ENCODE results near the gene NDUFA6. TPM values are rescaled to one million over a fixed set of nuclear protein-coding genes. Genes with fewer than 3 reads are reported as not detected.

Gene NDUFA6
- polyA plus RNA-seq, 3 donors, result 42.9 to 167 (median 138) TPM

- H3K27me3 Mint-ChIP-seq (ENCODE audit: low read depth in 3 of 3), result peaks cover 3 to 20% (median 5%) of the 10 kb centered on the region in 3 donors
- Histone ChIP-seq H3K79me2 (ENCODE audit: insufficient read depth, low read length) (no peaks in the 10 kb centered on the region), H3K4me1 (ENCODE audit: control insufficient read depth in 1 of 2, insufficient read depth in 2 of 2, low read length in 2 of 2) (no peaks in the 10 kb centered on the region), H3K4me3 (replicated peaks in 1 of 3; ENCODE audit: low read depth in 2 of 3, low read length in 3 of 3) (no peak overlapping the region), H3K36me3 (replicated peaks in 1 of 2; ENCODE audit: control insufficient read depth in 1 of 2, insufficient read depth in 2 of 2, low read length in 2 of 2) (no peaks in the 10 kb centered on the region), H3K9me3 (replicated peaks in 1 of 2; ENCODE audit: control insufficient read depth in 1 of 2, insufficient read depth in 1 of 2, low read length in 2 of 2) (peaks cover 0 to under 1% of the 10 kb centered on the region in 2 donors), H3K27ac (ENCODE audit: low read depth in 1 of 2, low read length in 2 of 2) (no peak overlapping the region), H2AFZ (ENCODE audit: insufficient read depth, low read depth, low read length, poor library complexity, severe bottlenecking) (no peak overlapping the region), H3K9ac (ENCODE audit: insufficient read depth, low read length, poor library complexity, severe bottlenecking) (no peak overlapping the region), H3K4me2 (replicated peaks; ENCODE audit: extremely low read depth, low read length, poor library complexity, severe bottlenecking) (no peak overlapping the region), H4K20me1 (ENCODE audit: insufficient read depth, low read length) (no peaks in the 10 kb centered on the region), H3K27me3 (ENCODE audit: control insufficient read depth in 2 of 2, insufficient read depth in 2 of 2, low read length in 2 of 2) (peaks cover 0 to 3% of the 10 kb centered on the region in 2 donors)
- peaks cover 0 to 5% of the 10 kb centered on the region in 2 donors for H3K36me3 Mint-ChIP-seq
- no peak for DNase-seq
- H3K9me3 Mint-ChIP-seq, result peaks cover 0 to 5% (median 3%) of the 10 kb centered on the region in 7 donors
- no peak overlapping the region for H3K27ac Mint-ChIP-seq
- no peak overlapping the region for H3K4me3 Mint-ChIP-seq
- WGBS (ENCODE audit: insufficient coverage), result 85% methylated on average over 24 of the region's 24 CpGs
- intact Hi-C loops (cut with micrococcal nuclease), result no loop called here
- H3K4me1 Mint-ChIP-seq, result no peaks in the 10 kb centered on the region
- no peak for TF ChIP-seq CTCF (IDR thresholded peaks at IDR 0.05)
These were observed 43.8 kb upstream of the NDUFA6 start for GRCh38 chr22:42134100-42135020.

DNA sequence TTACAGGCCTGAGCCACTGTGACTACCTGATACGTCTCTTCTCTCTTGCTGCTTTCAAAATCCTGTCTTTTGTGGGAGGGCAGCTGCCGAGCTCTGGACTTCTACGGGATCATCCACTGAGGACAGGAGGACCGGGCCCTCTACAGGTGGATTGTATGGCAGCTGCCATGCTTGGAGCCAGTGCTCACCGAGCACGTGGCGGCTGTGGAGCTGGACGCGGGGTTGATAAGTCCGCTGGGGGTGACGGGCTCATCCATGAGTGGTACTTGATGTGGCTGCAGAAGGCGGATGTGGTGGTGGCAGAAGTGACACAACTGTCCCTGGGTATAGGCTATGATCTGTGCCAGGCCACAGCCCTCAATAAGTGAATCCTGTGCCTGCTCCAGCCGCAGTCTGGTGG is 41.9 kb upstream of the NDUFA6 start:
- Mint-ChIP-seq H3K4me3 (peak overlapping the region in 1 of 2 donors; percentile 17), H3K27me3 (ENCODE audit: low read depth in 3 of 3) (peaks cover 7 to 21% (median 12%) of the 10 kb centered on the region in 3 donors), H3K27ac (peak overlapping the region in 1 of 7 donors; percentile 84), H3K9me3 (peaks cover 0 to 5% (median 1%) of the 10 kb centered on the region in 7 donors), H3K36me3 (no peaks in the 10 kb centered on the region), H3K4me1 (peaks cover 2% of the 10 kb centered on the region)
- Histone ChIP-seq H2AFZ (ENCODE audit: insufficient read depth, low read depth, low read length, poor library complexity, severe bottlenecking) (no peak overlapping the region), H3K4me3 (replicated peaks in 1 of 3; ENCODE audit: low read depth in 2 of 3, low read length in 3 of 3) (no peak overlapping the region), H3K27me3 (ENCODE audit: control insufficient read depth in 2 of 2, insufficient read depth in 2 of 2, low read length in 2 of 2) (peaks cover 0 to 3% of the 10 kb centered on the region in 2 donors), H3K79me2 (ENCODE audit: insufficient read depth, low read length) (no peaks in the 10 kb centered on the region), H3K4me2 (replicated peaks; ENCODE audit: extremely low read depth, low read length, poor library complexity, severe bottlenecking) (no peak overlapping the region), H3K36me3 (replicated peaks in 1 of 2; ENCODE audit: control insufficient read depth in 1 of 2, insufficient read depth in 2 of 2, low read length in 2 of 2) (no peaks in the 10 kb centered on the region), H3K9me3 (replicated peaks in 1 of 2; ENCODE audit: control insufficient read depth in 1 of 2, insufficient read depth in 1 of 2, low read length in 2 of 2) (peaks cover 0 to 3% of the 10 kb centered on the region in 2 donors), H3K27ac (ENCODE audit: low read depth in 1 of 2, low read length in 2 of 2) (no peak overlapping the region), H3K9ac (ENCODE audit: insufficient read depth, low read length, poor library complexity, severe bottlenecking) (no peak overlapping the region), H3K4me1 (ENCODE audit: control insufficient read depth in 1 of 2, insufficient read depth in 2 of 2, low read length in 2 of 2) (no peaks in the 10 kb centered on the region), H4K20me1 (ENCODE audit: insufficient read depth, low read length) (no peaks in the 10 kb centered on the region)
- no peak for DNase-seq
- no peak for TF ChIP-seq CTCF (IDR thresholded peaks at IDR 0.05)
- intact Hi-C loops (cut with micrococcal nuclease), result no loop called here
- 90% methylated on average over 8 of the region's 13 CpGs for WGBS (ENCODE audit: insufficient coverage)
